Keratinocyte (primary cell): ENCODE data around the gene NCR1.
"Not testable (repeated sequence)": the region's sequence is repeated elsewhere in the genome, so short reads cannot be mapped to it uniquely, and the experiment has no call there.

ENCODE experiments used
- CTCF ChIP-seq, 3 experiments: IDR thresholded peaks in 1 of 3; conservative IDR thresholded peaks in 1 of 3; optimal IDR thresholded peaks in 1 of 3; 2 replicates in 2 of 3; 3 replicates in 1 of 3; pipeline versions ENCODE3 to v1.5.1; 2011; ENCODE audit warnings: low read length in 3 of 3, mild to moderate bottlenecking in 3 of 3, moderate library complexity in 2 of 3, control low read depth in 1 of 3, inconsistent platforms in 1 of 3; ENCODE audit not compliant: insufficient read depth in 2 of 3; ENCODE audit errors: extremely low read depth in 1 of 3
- EZH2 ChIP-seq: IDR thresholded peaks from one replicate; pipeline ENCODE4 v1.6.1; 2012; ENCODE audit warnings: inconsistent platforms, mild to moderate bottlenecking, low read length, moderate library complexity

GRCh38 chr19:54939538-54939937 lies 33.6 kb downstream of the NCR1 start:
- not testable (repeated sequence) for TF ChIP-seq CTCF (optimal IDR thresholded peaks at IDR 0.05 in 1 of 3, IDR thresholded peaks at IDR 0.05 in 1 of 3, conservative IDR thresholded peaks at IDR 0.05 in 1 of 3; ENCODE audit: extremely low read depth in 1 of 3, insufficient read depth in 2 of 3, low read length in 3 of 3); EZH2
